Coronary artery (tissue), 2 donors: ENCODE data around the gene KLF1.
"Not testable (repeated sequence)": the region's sequence is repeated elsewhere in the genome, so short reads cannot be mapped to it uniquely, and the experiment has no call there.

Source experiments
- DNase-seq: peaks from one replicate; pipeline ENCODE4 v3.0.0-alpha.2; 2017; ENCODE audit warnings: low spot score
- H3K27ac ChIP-seq, 2 donors: fragments of 200-600 bp; sonication (generic); one replicate each; pipeline ENCODE4 v1.5.1; 2016 to 2019
- H3K4me3 ChIP-seq: fragments of 200-600 bp; sonication (generic); 2 replicates; pipeline ENCODE4 v1.5.1; 2016; ENCODE audit warnings: mild to moderate bottlenecking, moderate library complexity
- TF ChIP-seq, protein P1 (sequence below): fragments of 200-600 bp; sonication (generic); IDR thresholded peaks from one replicate; pipeline ENCODE4 v1.5.1; 2019; ENCODE audit warnings: antibody characterized with exemption

The KLF1 gene

DNA sequence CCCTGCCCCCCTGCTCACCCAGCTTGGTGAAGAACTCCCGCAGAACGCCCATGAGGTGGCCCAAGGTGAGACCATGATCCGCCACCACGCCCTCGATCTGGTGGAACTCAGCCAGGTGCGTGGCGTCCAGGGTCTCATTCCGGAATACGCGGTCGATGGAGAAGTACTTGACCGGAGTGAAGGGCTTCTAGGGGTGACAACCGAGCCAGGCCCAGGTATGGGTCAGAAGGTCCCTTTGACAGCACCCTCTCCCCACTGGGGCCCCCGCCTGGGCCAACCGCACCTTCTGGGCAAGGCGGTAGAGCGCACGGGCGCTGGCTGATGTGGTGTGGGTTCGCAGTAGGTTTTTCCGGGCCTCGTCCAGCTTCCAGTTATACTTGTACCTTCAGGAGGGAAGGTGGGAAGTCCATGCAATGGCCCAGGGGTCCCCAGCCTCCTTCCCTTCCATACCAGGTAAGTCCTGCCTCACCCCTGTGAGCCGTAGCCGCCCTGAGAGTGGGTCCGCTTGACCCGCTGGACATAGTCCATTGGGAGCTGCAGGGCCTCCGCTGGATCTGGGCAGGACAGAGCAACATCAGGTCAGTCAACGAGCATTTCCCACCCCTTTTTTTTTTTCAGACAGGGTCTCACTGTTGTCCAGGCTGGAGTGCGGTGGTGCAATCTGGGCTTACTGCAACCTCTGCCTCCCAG is 37.8 kb upstream of the KLF1 start:
- Histone ChIP-seq H3K27ac (no peak overlapping the region), H3K4me3 (no peak overlapping the region)
- DNase-seq, result no peak
- TF ChIP-seq, protein P1, sequence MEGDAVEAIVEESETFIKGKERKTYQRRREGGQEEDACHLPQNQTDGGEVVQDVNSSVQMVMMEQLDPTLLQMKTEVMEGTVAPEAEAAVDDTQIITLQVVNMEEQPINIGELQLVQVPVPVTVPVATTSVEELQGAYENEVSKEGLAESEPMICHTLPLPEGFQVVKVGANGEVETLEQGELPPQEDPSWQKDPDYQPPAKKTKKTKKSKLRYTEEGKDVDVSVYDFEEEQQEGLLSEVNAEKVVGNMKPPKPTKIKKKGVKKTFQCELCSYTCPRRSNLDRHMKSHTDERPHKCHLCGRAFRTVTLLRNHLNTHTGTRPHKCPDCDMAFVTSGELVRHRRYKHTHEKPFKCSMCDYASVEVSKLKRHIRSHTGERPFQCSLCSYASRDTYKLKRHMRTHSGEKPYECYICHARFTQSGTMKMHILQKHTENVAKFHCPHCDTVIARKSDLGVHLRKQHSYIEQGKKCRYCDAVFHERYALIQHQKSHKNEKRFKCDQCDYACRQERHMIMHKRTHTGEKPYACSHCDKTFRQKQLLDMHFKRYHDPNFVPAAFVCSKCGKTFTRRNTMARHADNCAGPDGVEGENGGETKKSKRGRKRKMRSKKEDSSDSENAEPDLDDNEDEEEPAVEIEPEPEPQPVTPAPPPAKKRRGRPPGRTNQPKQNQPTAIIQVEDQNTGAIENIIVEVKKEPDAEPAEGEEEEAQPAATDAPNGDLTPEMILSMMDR, result no peak

DNA sequence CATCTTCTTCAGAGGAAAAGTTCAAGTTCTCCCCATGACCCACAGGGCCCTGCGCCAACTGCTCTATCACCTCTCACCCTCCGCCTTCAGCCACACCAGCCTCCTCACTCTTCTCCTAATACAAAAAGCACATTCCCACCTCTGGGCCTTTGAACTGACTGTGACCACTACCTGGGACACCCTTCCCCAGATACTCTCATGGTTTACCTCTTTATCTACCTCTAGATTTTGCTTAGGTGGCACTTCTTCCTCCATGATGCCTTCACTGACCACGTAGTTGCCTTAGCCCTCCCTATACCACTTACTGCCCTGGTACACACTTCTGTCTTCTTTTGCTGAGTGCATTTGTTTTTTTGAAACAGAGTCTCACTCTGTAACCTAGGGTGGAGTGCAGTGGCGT is 36.0 kb upstream of the KLF1 start:
- Histone ChIP-seq H3K27ac (no peak overlapping the region), H3K4me3 (no peak overlapping the region)
- DNase-seq, result no peak
- TF ChIP-seq, protein P1, result no peak

DNA sequence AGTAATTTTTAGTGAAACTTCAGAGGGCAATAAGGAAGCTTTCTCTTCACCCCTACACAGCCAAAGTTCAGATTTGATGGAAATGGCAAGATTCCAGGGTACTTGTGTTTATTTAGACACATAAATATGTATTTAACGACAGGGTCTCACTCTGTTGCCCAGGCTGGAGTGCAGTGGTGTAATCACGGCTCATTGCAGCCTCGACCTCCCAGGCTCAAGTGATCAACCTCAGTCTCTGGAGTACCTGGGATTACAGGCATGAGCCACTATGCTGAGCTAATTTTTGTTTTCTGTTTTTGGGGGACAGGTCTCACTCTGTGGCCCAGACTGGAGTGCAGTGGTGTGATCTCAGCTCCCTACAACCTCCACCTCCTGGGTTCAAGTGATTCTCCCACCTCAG is 34.0 kb upstream of the KLF1 start:
- TF ChIP-seq, protein P1, result no peak
- no peak overlapping the region for H3K27ac ChIP-seq
- H3K4me3 ChIP-seq, result no peak overlapping the region
- DNase-seq, result no peak

DNA sequence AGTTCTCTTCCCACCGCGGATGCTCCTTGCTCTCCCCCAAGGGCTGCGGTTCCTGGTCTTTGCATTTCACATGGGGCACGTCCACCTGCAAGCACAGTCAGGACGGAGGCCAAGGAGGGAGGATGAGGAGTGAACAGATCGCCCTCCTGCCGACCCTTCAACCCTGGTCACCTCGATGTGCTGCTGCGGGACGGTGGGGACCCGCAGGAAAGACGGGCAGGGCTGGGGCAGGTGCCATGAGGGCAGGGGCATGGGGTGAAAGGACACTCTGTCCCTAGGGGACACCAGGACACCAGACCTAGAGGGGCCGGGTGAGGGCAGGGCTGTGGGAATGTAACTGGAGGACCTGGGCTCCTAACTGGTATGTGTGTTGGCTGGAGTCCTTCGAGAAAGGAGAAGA is 31.3 kb upstream of the KLF1 start:
- TF ChIP-seq, protein P1, result no peak
- H3K4me3 ChIP-seq, result no peak overlapping the region
- DNase-seq, result no peak
- H3K27ac ChIP-seq, result no peak overlapping the region

DNA sequence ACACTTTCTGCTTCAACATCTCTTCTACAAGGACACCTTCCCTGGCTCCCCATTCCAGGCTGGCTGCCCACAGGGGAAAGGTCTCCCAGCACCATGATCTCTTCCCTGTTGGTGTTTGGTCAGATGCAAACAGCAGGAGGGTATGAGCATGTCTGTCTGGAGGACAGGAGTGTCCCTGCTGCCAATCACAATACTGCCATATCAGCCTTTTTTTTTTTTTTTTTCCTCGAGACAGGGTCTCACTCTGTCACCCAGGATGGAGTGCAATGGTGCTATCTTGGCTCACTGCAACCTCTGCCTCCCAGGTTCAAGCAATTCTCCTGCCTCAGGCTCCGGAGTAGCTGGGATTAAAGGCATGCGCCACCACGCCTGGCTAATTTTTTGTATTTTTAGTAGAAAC is 28.9 kb upstream of the KLF1 start:
- H3K4me3 ChIP-seq, DNase-seq, H3K27ac ChIP-seq: not testable (repeated sequence)

DNA sequence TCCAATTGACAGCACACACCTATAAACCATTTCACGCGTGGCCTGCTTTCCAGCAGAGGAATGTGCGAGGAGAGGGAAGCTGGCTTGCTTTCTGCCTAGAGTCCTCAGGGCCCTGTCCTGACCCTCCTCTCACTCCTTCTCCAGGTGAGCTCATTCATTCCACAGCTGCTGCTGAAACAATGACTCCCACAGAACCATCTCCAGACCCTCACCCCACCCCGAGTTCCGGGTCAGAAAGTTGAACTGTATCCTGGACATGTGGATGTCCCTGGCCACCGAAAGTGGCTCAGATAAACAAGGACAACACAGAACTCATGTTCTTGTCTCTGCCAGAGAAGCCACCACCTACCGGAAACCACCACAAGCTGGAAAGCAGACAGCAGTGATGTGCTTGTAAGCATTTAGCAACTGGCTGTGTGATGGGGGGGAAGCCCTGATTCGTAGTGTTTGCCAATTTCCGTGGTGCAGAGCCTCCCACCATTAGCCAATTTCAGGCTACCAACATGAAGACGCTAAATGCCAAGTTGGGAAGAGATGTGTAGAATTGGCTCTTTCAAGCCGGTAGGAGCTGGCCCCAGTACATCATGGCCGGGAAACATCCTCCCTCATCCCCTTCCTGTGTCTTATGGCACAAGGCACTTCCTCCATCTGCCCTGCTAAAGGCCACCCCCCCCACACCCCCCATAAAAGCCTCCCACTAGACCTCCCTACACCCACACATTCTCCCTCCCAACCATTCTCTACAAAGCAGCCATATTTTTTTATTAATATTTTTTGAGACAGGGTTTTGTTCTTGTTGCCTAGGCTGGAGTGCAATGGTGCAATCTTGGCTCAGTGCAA is 27.1 kb upstream of the KLF1 start:
- H3K27ac ChIP-seq, result peak overlapping the region; percentile 71 to 80
- no peak overlapping the region for H3K4me3 ChIP-seq
- TF ChIP-seq, protein P1, result no peak
- DNase-seq, result no peak

- peak overlapping the region; percentile 71 to 80 for H3K27ac ChIP-seq
- peak overlapping the region; percentile 28 for H3K4me3 ChIP-seq
- DNase-seq, result peak; percentile 87
- TF ChIP-seq, protein P1, result no peak
Measured at GRCh38 chr19:12913011-12913561, 26.1 kb upstream of the KLF1 start.
